H9 (cell line): ENCODE data around the gene PCARE. TPM values are rescaled to one million over a fixed set of nuclear protein-coding genes. Genes with fewer than 3 reads are reported as not detected.

ENCODE experiments used
- DNase-seq: peaks from one replicate; pipeline ENCODE4 v3.0.0-alpha.2; 2017
- H2AFZ ChIP-seq: one replicate; pipeline ENCODE4 v1.6.1; 2013; ENCODE audit warnings: mild to moderate bottlenecking, low read length, control low read depth, moderate library complexity
- H2AK5ac ChIP-seq: 2 replicates; pipeline ENCODE4 v1.6.1; 2013; ENCODE audit warnings: low read length, control low read depth, mixed read lengths; ENCODE audit not compliant: insufficient read length
- H2BK120ac ChIP-seq: one replicate; pipeline ENCODE4 v1.6.1; 2013; ENCODE audit warnings: low read depth, mild to moderate bottlenecking, low read length, control low read depth, inconsistent platforms; ENCODE audit not compliant: poor library complexity, severe bottlenecking
- H2BK12ac ChIP-seq: 2 replicates; pipeline ENCODE4 v1.6.1; 2013; ENCODE audit warnings: low read length, control low read depth, mixed read lengths, low read depth; ENCODE audit not compliant: insufficient read length
- H2BK15ac ChIP-seq: 2 replicates; pipeline ENCODE4 v1.6.1; 2013; ENCODE audit warnings: low read depth, low read length, control low read depth
- H2BK20ac ChIP-seq: one replicate; pipeline ENCODE4 v1.6.1; 2013; ENCODE audit warnings: low read depth, mild to moderate bottlenecking, low read length, control low read depth, inconsistent platforms; ENCODE audit not compliant: poor library complexity, severe bottlenecking
- H2BK5ac ChIP-seq: 2 replicates; pipeline ENCODE4 v1.6.1; 2013; ENCODE audit warnings: low read length, control low read depth, mixed read lengths; ENCODE audit not compliant: insufficient read length
- H3K14ac ChIP-seq: 2 replicates; pipeline ENCODE4 v1.6.1; 2013; ENCODE audit warnings: low read length, control low read depth; ENCODE audit not compliant: insufficient read depth
- H3K18ac ChIP-seq: 2 replicates; pipeline ENCODE4 v1.6.1; 2013; ENCODE audit warnings: low read depth, mild to moderate bottlenecking, mixed read lengths, low read length, control low read depth; ENCODE audit not compliant: insufficient read length
- H3K23ac ChIP-seq: 2 replicates; pipeline ENCODE4 v1.6.1; 2013; ENCODE audit warnings: low read length, control low read depth, mixed read lengths, low read depth; ENCODE audit not compliant: insufficient read length
- H3K23me2 ChIP-seq: 2 replicates; pipeline ENCODE4 v1.6.1; 2013; ENCODE audit warnings: low read depth, mild to moderate bottlenecking, mixed read lengths, low read length, control low read depth; ENCODE audit not compliant: insufficient read length, poor library complexity, severe bottlenecking
- H3K27ac ChIP-seq: 2 replicates; pipeline ENCODE4 v1.5.1; 2013; ENCODE audit warnings: low read length, control low read depth, mixed read lengths, low read depth; ENCODE audit not compliant: insufficient read length
- H3K27me3 ChIP-seq: 2 replicates; pipeline ENCODE4 v1.6.1; 2013; ENCODE audit warnings: low read length, control low read depth, inconsistent platforms; ENCODE audit not compliant: insufficient read depth
- H3K4ac ChIP-seq: 2 replicates; pipeline ENCODE4 v1.6.1; 2013; ENCODE audit warnings: low read depth, mild to moderate bottlenecking, control low read depth, inconsistent platforms, low read length, moderate library complexity
- H3K4me1 ChIP-seq: 2 replicates; pipeline ENCODE4 v1.6.1; 2013; ENCODE audit warnings: low read length, control low read depth, inconsistent platforms; ENCODE audit not compliant: insufficient read depth
- H3K4me2 ChIP-seq: 2 replicates; pipeline ENCODE4 v1.6.1; 2013; ENCODE audit warnings: low read length, control low read depth, mixed read lengths; ENCODE audit not compliant: insufficient read length, insufficient read depth
- H3K56ac ChIP-seq: 2 replicates; pipeline ENCODE4 v1.6.1; 2013; ENCODE audit warnings: low read depth, mild to moderate bottlenecking, mixed read lengths, low read length, control low read depth; ENCODE audit not compliant: insufficient read length
- H3K79me1 ChIP-seq: 2 replicates; pipeline ENCODE4 v1.6.1; 2013; ENCODE audit warnings: low read depth, mild to moderate bottlenecking, moderate library complexity, low read length, control low read depth, inconsistent platforms; ENCODE audit not compliant: insufficient read depth, poor library complexity, severe bottlenecking
- H3K79me2 ChIP-seq: 2 replicates; pipeline ENCODE4 v1.6.1; 2013; ENCODE audit warnings: low read length, control low read depth, inconsistent platforms; ENCODE audit not compliant: insufficient read depth
- H3K9ac ChIP-seq: 2 replicates; pipeline ENCODE4 v1.6.1; 2013; ENCODE audit warnings: low read length, control low read depth, mixed read lengths; ENCODE audit not compliant: insufficient read length; ENCODE audit errors: extremely low read depth
- H3K9me3 ChIP-seq: one replicate; pipeline ENCODE4 v1.6.1; 2013; ENCODE audit warnings: low read depth, low read length, inconsistent platforms; ENCODE audit not compliant: control insufficient read depth
- H3T11ph ChIP-seq: one replicate; pipeline ENCODE4 v1.6.1; 2013; ENCODE audit warnings: mild to moderate bottlenecking, low read length, control low read depth, inconsistent platforms
- H4K20me1 ChIP-seq: one replicate; pipeline ENCODE4 v1.6.1; 2013; ENCODE audit not compliant: control insufficient read depth, insufficient read length, insufficient read depth
- H4K5ac ChIP-seq: 2 replicates; pipeline ENCODE4 v1.6.1; 2013; ENCODE audit warnings: low read depth, mild to moderate bottlenecking, mixed read lengths, low read length, control low read depth; ENCODE audit not compliant: insufficient read length
- H4K8ac ChIP-seq: replicated peaks from 2 replicates; pipeline ENCODE4 v1.6.1; 2013; ENCODE audit warnings: low read length, control low read depth, mixed read lengths, low read depth; ENCODE audit not compliant: insufficient read length
- H4K91ac ChIP-seq: 2 replicates; pipeline ENCODE4 v1.6.1; 2013; ENCODE audit warnings: low read depth, mild to moderate bottlenecking, moderate library complexity, mixed read lengths, low read length, control low read depth; ENCODE audit not compliant: insufficient read length
- H3K27ac Mint-ChIP-seq, 3 experiments: 2 replicates in 2 of 3; 3 replicates in 1 of 3; pipeline ENCODE4 v1.8.0; 2020 to 2021; ENCODE audit warnings: mixed read lengths in 3 of 3, mild to moderate bottlenecking in 1 of 3, moderate library complexity in 1 of 3
- H3K27me3 Mint-ChIP-seq: 2 replicates; pipeline ENCODE4 v1.8.0; 2021; ENCODE audit warnings: low read depth, mild to moderate bottlenecking, moderate library complexity, mixed read lengths
- H3K36me3 Mint-ChIP-seq, 3 experiments: 2 replicates in 2 of 3; 3 replicates in 1 of 3; pipeline ENCODE4 v1.8.0; 2020 to 2021; ENCODE audit warnings: low read depth in 3 of 3, mixed read lengths in 3 of 3; ENCODE audit not compliant: insufficient read depth in 1 of 3
- H3K4me1 Mint-ChIP-seq, 2 experiments: 2 replicates each; pipeline ENCODE4 v1.8.0; 2020; ENCODE audit warnings: mixed read lengths in 2 of 2
- H3K4me3 Mint-ChIP-seq, 2 experiments: 2 replicates in 1 of 2; 3 replicates in 1 of 2; pipeline ENCODE4 v1.8.0; 2020 to 2021; ENCODE audit warnings: mild to moderate bottlenecking in 2 of 2, mixed read lengths in 2 of 2, moderate library complexity in 1 of 2
- H3K9me3 Mint-ChIP-seq, 2 experiments: 2 replicates in 1 of 2; 3 replicates in 1 of 2; pipeline ENCODE4 v1.8.0; 2020; ENCODE audit warnings: mild to moderate bottlenecking in 2 of 2, mixed read lengths in 2 of 2, moderate library complexity in 1 of 2
- CTCF ChIP-seq: fragments of 200-600 bp; sonication (generic); conservative IDR thresholded peaks from 3 replicates; pipeline ENCODE4 v1.8.0; 2021; ENCODE audit warnings: antibody characterized with exemption, mild to moderate bottlenecking
- WGBS: extraction: QIAGEN DNeasy Blood & Tissue Kit; methylation state at CpG from one replicate; pipeline ENCODE4 v1.1.7; 2013; ENCODE audit warnings: missing lambda C conversion rate, low lambda C conversion rate, mixed read lengths; ENCODE audit not compliant: insufficient read length; ENCODE audit errors: extremely low coverage; 5-methylcytosine and 5-hydroxymethylcytosine counted together
- total RNA-seq: library from RNA; stranded (reverse); gene quantifications from 2 replicates; pipeline ENCODE4 v1.2.1, GENCODE V29; 2021

Gene PCARE
- total RNA-seq, 1 experiment from 2014 or later: not detected

DNA sequence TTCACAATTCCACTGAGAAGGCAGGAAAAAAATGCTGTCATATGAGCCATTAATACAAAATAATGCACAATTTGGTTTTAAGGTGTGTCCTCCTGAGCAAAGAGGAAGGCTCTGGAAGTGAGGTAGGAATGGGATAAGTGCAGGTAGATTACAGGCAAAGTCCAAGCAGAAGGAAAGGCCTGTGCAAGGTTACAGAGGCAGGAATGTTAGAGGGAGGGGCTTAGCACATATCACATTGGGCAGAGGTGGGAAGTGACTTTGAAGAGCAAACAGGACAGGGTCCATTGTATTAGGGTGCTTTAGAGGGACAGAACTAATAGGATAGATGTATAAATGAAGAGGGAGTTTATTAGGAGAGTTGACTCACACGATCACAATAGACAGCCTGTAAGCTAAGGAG, 26.2 kb upstream of the PCARE start:
- no CpG with 5 or more reads among the region's 1 CpG for WGBS
- no peaks in the 10 kb centered on the region for H3K27me3 ChIP-seq
- H3K9me3 Mint-ChIP-seq: peaks cover 7 to 11% of the 10 kb centered on the region in 2 experiments; a peak in 4 of 5 replicates

More for the DNA sequence above, 26.2 kb upstream of the PCARE start:
- H2AK5ac ChIP-seq: no peak overlapping the region
- no peak overlapping the region for H4K5ac ChIP-seq
- no peak overlapping the region for H4K8ac ChIP-seq
- H3K4me1 ChIP-seq: no peaks in the 10 kb centered on the region
- H4K91ac ChIP-seq: no peak overlapping the region
- no peak overlapping the region for H3K14ac ChIP-seq
- no peak overlapping the region for H3K23ac ChIP-seq
- no peak overlapping the region for H2BK15ac ChIP-seq
- Mint-ChIP-seq H3K27me3 (peaks cover 5% of the 10 kb centered on the region; the same call in 1 of the 2 replicates), H3K4me3 (no peak overlapping the region), H3K36me3 (peaks cover 0 to 7% (median 3%) of the 10 kb centered on the region in 3 experiments; a peak in 4 of 7 replicates), H3K4me1 (no peaks in the 10 kb centered on the region), H3K27ac (no peak overlapping the region)
- H3K27ac ChIP-seq: no peak overlapping the region
- no peaks in the 10 kb centered on the region for H3K23me2 ChIP-seq
- H2BK120ac ChIP-seq: no peak overlapping the region
- H3K9me3 ChIP-seq: peaks cover 4% of the 10 kb centered on the region
- TF ChIP-seq CTCF: no peak
- no peak overlapping the region for H3T11ph ChIP-seq
- no peak overlapping the region for H2BK5ac ChIP-seq
- H3K4me2 ChIP-seq: no peak overlapping the region
- H3K79me2 ChIP-seq: no peaks in the 10 kb centered on the region
- H3K9ac ChIP-seq: no peak overlapping the region
- no peak overlapping the region for H3K18ac ChIP-seq
- no peak for DNase-seq
- no peaks in the 10 kb centered on the region for H4K20me1 ChIP-seq
- H2AFZ ChIP-seq: no peak overlapping the region
- H2BK12ac ChIP-seq: no peak overlapping the region
- H3K79me1 ChIP-seq: no peaks in the 10 kb centered on the region
- H3K4ac ChIP-seq: no peak overlapping the region
- no peak overlapping the region for H3K56ac ChIP-seq
- H2BK20ac ChIP-seq: no peak overlapping the region
